ENCODE measurements around the gene INTS11. TPM values are rescaled to one million over a fixed set of nuclear protein-coding genes. Genes with fewer than 3 reads are reported as not detected.

Gene INTS11
- total and polyA plus RNA-seq, 2 of the 8 experiments (the other 6 are each of a cell fraction or from before 2014, with no cell fraction given) = 113 to 243 TPM

- TF ChIP-seq SIX5 (IDR thresholded peaks at IDR 0.05; ENCODE audit: low read depth, low read length) = no peak
- TF ChIP-seq MAFK (IDR thresholded peaks at IDR 0.05; ENCODE audit: low read depth, low read length) = no peak
- TF ChIP-seq POLR2AphosphoS5 (IDR thresholded peaks at IDR 0.05; ENCODE audit: low read depth, low read length) = no peak
- no peak for TF ChIP-seq BRCA1 (IDR thresholded peaks at IDR 0.05; ENCODE audit: low read depth, low read length)
These were observed 50.0 kb downstream of the INTS11 start (continued) for GRCh38 chr1:1274299-1274930.

Data from H1 (cell line).